Erythroblast (primary cell): ENCODE data around the gene EVI5.

Experiments used
- GATA1 ChIP-seq: IDR thresholded peaks from 2 replicates; pipeline ENCODE4 v1.6.1; 2011; ENCODE audit warnings: low read depth, mild to moderate bottlenecking, control low read depth, low read length, moderate library complexity
- POLR2A ChIP-seq: IDR thresholded peaks from 2 replicates; pipeline ENCODE4 v1.6.1; 2011; ENCODE audit warnings: mild to moderate bottlenecking, low read length

GRCh38 chr1:92577261-92577895, 207.5 kb downstream of the EVI5 start:
- TF ChIP-seq POLR2A (no peak), GATA1 (no peak)
